SHP77 (cell line): Measurements from ENCODE around the gene VCY.
"Not testable (repeated sequence)": the region's sequence is repeated elsewhere in the genome, so short reads cannot be mapped to it uniquely, and the experiment has no call there.

Experiments used
- DNase-seq, 2 experiments: peaks; one replicate each; lab custom pipeline; 2025; lab: John Stamatoyannopoulos, UW

Gene VCY

GRCh38 chrY:13986373-13986772 lies at the start of gene VCY:
Gene VCY (minus strand): TSS chrY:13986473. CDS start chrY:13986440, 33 bp downstream.
- not testable (repeated sequence) for DNase-seq

GRCh38 chrY:14030395-14030794 lies 44.1 kb upstream of the VCY start:
- not testable (repeated sequence) for DNase-seq

GRCh38 chrY:14011916-14012315 lies 25.6 kb upstream of the VCY start:
- not testable (repeated sequence) for DNase-seq

GRCh38 chrY:13942406-13942805 lies 43.9 kb downstream of the VCY start:
- DNase-seq, result not testable (repeated sequence)
